WTC11 (cell line): ENCODE data around the gene PPM1L. TPM values are rescaled to one million over a fixed set of nuclear protein-coding genes. Genes with fewer than 3 reads are reported as not detected.

Source experiments
- ATAC-seq: fragments of 200-7000 bp; cut with Tn5 transposase; 2 replicates; pipeline ENCODE4 v1.10.0; 2021; ENCODE audit warnings: mild to moderate bottlenecking, moderate library complexity
- CTCF ChIA-PET: fragments of 300-600 bp; sonication (Branson Sonifier 250); formaldehyde crosslinking; loops from one replicate; lab custom pipeline; 2021; ENCODE audit warnings: antibody characterized with exemption; lab: Charles Lee
- POLR2A ChIA-PET: fragments of 350-600 bp; sonication (Branson Sonifier 250); formaldehyde crosslinking; loops from one replicate; lab custom pipeline; 2021; ENCODE audit warnings: antibody characterized with exemption; lab: Charles Lee
- DNase-seq: peaks from one replicate; pipeline ENCODE4 v3.0.0; 2021; ENCODE audit warnings: low spot score
- H3K27ac Mint-ChIP-seq: 2 replicates; pipeline ENCODE4 v1.8.0; 2021; ENCODE audit warnings: mixed read lengths
- H3K27me3 Mint-ChIP-seq: 2 replicates; pipeline ENCODE4 v1.8.0; 2021; ENCODE audit warnings: low read depth, mild to moderate bottlenecking, moderate library complexity, mixed read lengths
- H3K36me3 Mint-ChIP-seq: 2 replicates; pipeline ENCODE4 v1.8.0; 2021; ENCODE audit warnings: mixed read lengths
- H3K4me1 Mint-ChIP-seq: 2 replicates; pipeline ENCODE4 v1.8.0; 2022; ENCODE audit warnings: mixed read lengths
- H3K4me3 Mint-ChIP-seq: 2 replicates; pipeline ENCODE4 v1.8.0; 2021; ENCODE audit warnings: mild to moderate bottlenecking, moderate library complexity, mixed read lengths
- H3K9me3 Mint-ChIP-seq: 2 replicates; pipeline ENCODE4 v1.8.0; 2021; ENCODE audit warnings: mixed read lengths
- E2F4 ChIP-seq: sonication (generic); formaldehyde crosslinking; IDR thresholded peaks from 2 replicates; pipeline ENCODE4 v1.8.1; 2022; ENCODE audit warnings: low read depth, mild to moderate bottlenecking, moderate library complexity, missing genetic modification reagents, borderline replicate concordance
- ELF4 ChIP-seq: sonication (generic); formaldehyde crosslinking; IDR thresholded peaks from 2 replicates; pipeline ENCODE4 v1.8.1; 2022; ENCODE audit warnings: low read depth, mild to moderate bottlenecking, moderate library complexity, missing genetic modification reagents
- EMX1 ChIP-seq: fragments of 250-450 bp; sonication (Bioruptor Pico); IDR thresholded peaks from 2 replicates; pipeline ENCODE4 v1.8.0; 2021; ENCODE audit warnings: mild to moderate bottlenecking
- GABPB1 ChIP-seq: sonication (generic); formaldehyde crosslinking; IDR thresholded peaks from 2 replicates; pipeline ENCODE4 v1.8.1; 2023; ENCODE audit warnings: mild to moderate bottlenecking, missing genetic modification reagents
- GRHL2 ChIP-seq: fragments of 250-450 bp; sonication (Bioruptor Pico); IDR thresholded peaks from 2 replicates; pipeline ENCODE4 v1.8.0; 2022; ENCODE audit warnings: mild to moderate bottlenecking, moderate library complexity; ENCODE audit not compliant: insufficient replicate concordance, severe bottlenecking
- HMGA2 ChIP-seq: fragments of 250-450 bp; sonication (Bioruptor Pico); IDR thresholded peaks from 2 replicates; pipeline ENCODE4 v1.4.0; 2021; ENCODE audit warnings: mild to moderate bottlenecking, moderate library complexity
- IRF2 ChIP-seq: sonication (generic); formaldehyde crosslinking; IDR thresholded peaks from 2 replicates; pipeline ENCODE4 v1.8.0; 2022; ENCODE audit warnings: low read depth, missing genetic modification reagents, borderline replicate concordance
- JUN ChIP-seq: sonication (generic); formaldehyde crosslinking; IDR thresholded peaks from 2 replicates; pipeline ENCODE4 v1.8.0; 2023; ENCODE audit warnings: mild to moderate bottlenecking, missing genetic modification reagents
- MYBL2 ChIP-seq: sonication (generic); formaldehyde crosslinking; IDR thresholded peaks from 2 replicates; pipeline ENCODE4 v1.8.1; 2023; ENCODE audit warnings: mild to moderate bottlenecking, moderate library complexity, missing genetic modification reagents
- NFE2L1 ChIP-seq: sonication (generic); formaldehyde crosslinking; IDR thresholded peaks from 2 replicates; pipeline ENCODE4 v1.8.1; 2023; ENCODE audit warnings: missing genetic modification reagents
- NR1H2 ChIP-seq: sonication (generic); formaldehyde crosslinking; IDR thresholded peaks from 2 replicates; pipeline ENCODE4 v1.9.0; 2021; ENCODE audit warnings: mild to moderate bottlenecking, moderate library complexity, missing genetic modification reagents
- NR2C2 ChIP-seq: sonication (generic); formaldehyde crosslinking; IDR thresholded peaks from 2 replicates; pipeline ENCODE4 v1.8.0; 2022; ENCODE audit warnings: mild to moderate bottlenecking, missing genetic modification reagents
- PREB ChIP-seq: sonication (generic); formaldehyde crosslinking; IDR thresholded peaks from 2 replicates; pipeline ENCODE4 v1.8.1; 2022; ENCODE audit warnings: mild to moderate bottlenecking, missing genetic modification reagents, moderate library complexity, borderline replicate concordance
- SOX15 ChIP-seq: fragments of 250-450 bp; sonication (Bioruptor Pico); IDR thresholded peaks from 2 replicates; pipeline ENCODE4 v1.9.0; 2021; ENCODE audit warnings: mild to moderate bottlenecking
- TEAD1 ChIP-seq: sonication (generic); formaldehyde crosslinking; IDR thresholded peaks from 2 replicates; pipeline ENCODE4 v1.8.0; 2022; ENCODE audit warnings: mild to moderate bottlenecking, missing genetic modification reagents
- TEAD4 ChIP-seq: sonication (generic); formaldehyde crosslinking; IDR thresholded peaks from 2 replicates; pipeline ENCODE4 v1.8.0; 2022; ENCODE audit warnings: mild to moderate bottlenecking, missing genetic modification reagents
- ZMAT4 ChIP-seq: fragments of 250-450 bp; sonication (Bioruptor Pico); IDR thresholded peaks from 2 replicates; pipeline ENCODE4 v1.9.0; 2021; ENCODE audit warnings: mild to moderate bottlenecking
- ZNF232 ChIP-seq: sonication (generic); formaldehyde crosslinking; IDR thresholded peaks from 2 replicates; pipeline ENCODE4 v1.8.0; 2022; ENCODE audit warnings: mild to moderate bottlenecking, missing genetic modification reagents
- ZNF263 ChIP-seq: sonication (generic); formaldehyde crosslinking; IDR thresholded peaks from 2 replicates; pipeline ENCODE4 v1.8.1; 2022; ENCODE audit warnings: low read depth, mild to moderate bottlenecking, moderate library complexity, missing genetic modification reagents
- ZNF281 ChIP-seq: sonication (generic); formaldehyde crosslinking; IDR thresholded peaks from 2 replicates; pipeline ENCODE4 v1.8.0; 2023; ENCODE audit warnings: mild to moderate bottlenecking, missing genetic modification reagents
- total RNA-seq: library from RNA; stranded (reverse); gene quantifications from 3 replicates; pipeline ENCODE4 v1.2.3, GENCODE V29; 2021
- TF ChIP-seq, protein P1 (sequence below): sonication (generic); formaldehyde crosslinking; IDR thresholded peaks from 2 replicates; pipeline ENCODE4 v1.8.1; 2022; ENCODE audit warnings: missing genetic modification reagents, borderline replicate concordance
- TF ChIP-seq, protein P2 (sequence below): fragments of 250-450 bp; sonication (Bioruptor Pico); conservative IDR thresholded peaks from 2 replicates; pipeline ENCODE4 v1.9.0; 2021; ENCODE audit warnings: mild to moderate bottlenecking
- TF ChIP-seq, protein P3 (sequence below): sonication (generic); formaldehyde crosslinking; conservative IDR thresholded peaks from 2 replicates; pipeline ENCODE4 v1.8.1; 2023; ENCODE audit warnings: mild to moderate bottlenecking, low read depth, missing genetic modification reagents, moderate library complexity

PPM1L gene
- total RNA-seq, 1 experiment from 2014 or later, result 18.1 TPM

DNA sequence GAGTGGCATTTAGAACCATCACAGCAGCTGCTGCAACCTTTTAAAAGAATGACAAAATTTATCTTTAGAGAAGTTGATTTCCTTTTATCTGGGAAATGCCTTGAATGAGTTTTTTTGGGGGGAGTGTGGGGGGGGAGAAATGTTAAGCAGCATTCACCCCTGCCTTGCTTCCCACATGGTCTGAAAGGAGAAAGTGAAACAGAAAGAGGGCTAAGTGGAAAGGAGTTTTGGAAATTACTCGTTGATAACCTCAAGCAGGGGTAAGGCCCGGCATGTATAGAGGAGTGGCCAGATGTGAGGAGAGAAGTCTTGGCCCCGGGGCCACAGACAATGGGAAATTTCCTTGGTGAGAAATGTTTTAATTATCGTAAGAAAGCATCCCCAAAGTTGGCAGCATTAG, 325.6 kb downstream of the PPM1L start (continued):
- TF ChIP-seq GRHL2 (CRISPR knock-in tag) (no peak), ELF4 (CRISPR knock-in tag) (no peak), NFE2L1 (CRISPR knock-in tag) (no peak)

- Mint-ChIP-seq H3K4me1 (no peaks in the 10 kb centered on the region), H3K27me3 (no peaks in the 10 kb centered on the region), H3K27ac (no peak overlapping the region), H3K4me3 (no peak overlapping the region), H3K36me3 (no peaks in the 10 kb centered on the region), H3K9me3 (no peaks in the 10 kb centered on the region)
- peak; percentile 58 for ATAC-seq
- TF ChIP-seq PREB (CRISPR knock-in tag), result no peak
- TF ChIP-seq, protein P1, sequence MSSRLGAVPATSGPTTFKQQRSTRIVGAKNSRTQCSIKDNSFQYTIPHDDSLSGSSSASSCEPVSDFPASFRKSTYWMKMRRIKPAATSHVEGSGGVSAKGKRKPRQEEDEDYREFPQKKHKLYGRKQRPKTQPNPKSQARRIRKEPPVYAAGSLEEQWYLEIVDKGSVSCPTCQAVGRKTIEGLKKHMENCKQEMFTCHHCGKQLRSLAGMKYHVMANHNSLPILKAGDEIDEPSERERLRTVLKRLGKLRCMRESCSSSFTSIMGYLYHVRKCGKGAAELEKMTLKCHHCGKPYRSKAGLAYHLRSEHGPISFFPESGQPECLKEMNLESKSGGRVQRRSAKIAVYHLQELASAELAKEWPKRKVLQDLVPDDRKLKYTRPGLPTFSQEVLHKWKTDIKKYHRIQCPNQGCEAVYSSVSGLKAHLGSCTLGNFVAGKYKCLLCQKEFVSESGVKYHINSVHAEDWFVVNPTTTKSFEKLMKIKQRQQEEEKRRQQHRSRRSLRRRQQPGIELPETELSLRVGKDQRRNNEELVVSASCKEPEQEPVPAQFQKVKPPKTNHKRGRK (CRISPR knock-in tag), result no peak
- no peak for TF ChIP-seq IRF2 (CRISPR knock-in tag)
- no peak for TF ChIP-seq ZMAT4 (CRISPR knock-in tag)
- TF ChIP-seq TEAD1 (CRISPR knock-in tag), result no peak
- TF ChIP-seq E2F4 (CRISPR knock-in tag), result no peak
- no peak for TF ChIP-seq TEAD4 (CRISPR knock-in tag)
- no peak for TF ChIP-seq NR1H2 (CRISPR knock-in tag)
- TF ChIP-seq JUN (CRISPR knock-in tag), result no peak
- ChIA-PET CTCF (no interaction called here), POLR2A (no interaction called here)
- DNase-seq, result no peak
These were observed 326.0 kb downstream of the PPM1L start for GRCh38 chr3:161082063-161082462.

- no peak for ATAC-seq
- no peaks in the 10 kb centered on the region for H3K9me3 Mint-ChIP-seq
- no peaks in the 10 kb centered on the region for H3K27me3 Mint-ChIP-seq
- CTCF ChIA-PET, result no interaction called here
- no peaks in the 10 kb centered on the region for H3K4me1 Mint-ChIP-seq
- no peak for DNase-seq
- POLR2A ChIA-PET, result no interaction called here
- no peak overlapping the region for H3K27ac Mint-ChIP-seq
- H3K36me3 Mint-ChIP-seq, result no peaks in the 10 kb centered on the region
- no peak overlapping the region for H3K4me3 Mint-ChIP-seq
- TF ChIP-seq TEAD4 (CRISPR knock-in tag), result no peak
- no peak for TF ChIP-seq ZNF232 (CRISPR knock-in tag)
- no peak for TF ChIP-seq ZNF263 (CRISPR knock-in tag)
- TF ChIP-seq MYBL2 (CRISPR knock-in tag), result no peak
- no peak for TF ChIP-seq GABPB1 (CRISPR knock-in tag)
- no peak for TF ChIP-seq ZNF281 (CRISPR knock-in tag)
- TF ChIP-seq HMGA2 (CRISPR knock-in tag), result no peak
- TF ChIP-seq EMX1 (CRISPR knock-in tag), result no peak
- TF ChIP-seq, protein P2, sequence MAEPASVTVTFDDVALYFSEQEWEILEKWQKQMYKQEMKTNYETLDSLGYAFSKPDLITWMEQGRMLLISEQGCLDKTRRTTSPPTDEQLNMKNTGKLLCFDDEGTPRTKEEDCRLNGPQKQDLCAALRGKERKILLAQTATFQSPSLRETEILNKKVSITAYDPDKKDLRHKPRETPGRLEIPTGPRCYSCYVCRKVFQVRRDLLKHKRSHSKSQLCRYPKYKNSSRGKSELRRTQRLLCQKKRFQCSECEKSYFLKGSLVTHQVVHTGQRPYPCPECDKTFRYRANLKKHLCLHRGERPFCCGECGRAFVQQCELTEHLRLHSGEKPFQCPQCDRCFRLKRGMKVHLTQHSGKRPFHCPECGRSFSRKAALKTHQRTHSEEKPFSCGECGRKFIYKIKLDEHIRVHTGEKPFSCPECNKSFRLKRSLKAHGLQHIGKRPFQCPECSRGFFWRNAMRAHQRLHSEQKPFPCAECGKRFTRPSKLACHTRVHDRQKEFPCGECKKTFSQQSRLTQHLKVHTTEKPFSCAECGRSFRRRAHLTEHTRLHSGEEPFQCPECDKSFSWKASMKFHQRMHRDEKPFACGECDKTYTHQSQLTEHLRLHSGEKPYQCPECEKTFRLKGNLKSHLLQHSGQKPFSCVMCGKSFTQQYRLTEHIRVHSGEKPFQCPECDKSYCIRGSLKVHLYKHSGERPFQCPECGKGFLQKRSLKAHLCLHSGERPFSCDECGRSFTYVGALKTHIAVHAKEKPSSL (CRISPR knock-in tag), result no peak
- TF ChIP-seq, protein P3, sequence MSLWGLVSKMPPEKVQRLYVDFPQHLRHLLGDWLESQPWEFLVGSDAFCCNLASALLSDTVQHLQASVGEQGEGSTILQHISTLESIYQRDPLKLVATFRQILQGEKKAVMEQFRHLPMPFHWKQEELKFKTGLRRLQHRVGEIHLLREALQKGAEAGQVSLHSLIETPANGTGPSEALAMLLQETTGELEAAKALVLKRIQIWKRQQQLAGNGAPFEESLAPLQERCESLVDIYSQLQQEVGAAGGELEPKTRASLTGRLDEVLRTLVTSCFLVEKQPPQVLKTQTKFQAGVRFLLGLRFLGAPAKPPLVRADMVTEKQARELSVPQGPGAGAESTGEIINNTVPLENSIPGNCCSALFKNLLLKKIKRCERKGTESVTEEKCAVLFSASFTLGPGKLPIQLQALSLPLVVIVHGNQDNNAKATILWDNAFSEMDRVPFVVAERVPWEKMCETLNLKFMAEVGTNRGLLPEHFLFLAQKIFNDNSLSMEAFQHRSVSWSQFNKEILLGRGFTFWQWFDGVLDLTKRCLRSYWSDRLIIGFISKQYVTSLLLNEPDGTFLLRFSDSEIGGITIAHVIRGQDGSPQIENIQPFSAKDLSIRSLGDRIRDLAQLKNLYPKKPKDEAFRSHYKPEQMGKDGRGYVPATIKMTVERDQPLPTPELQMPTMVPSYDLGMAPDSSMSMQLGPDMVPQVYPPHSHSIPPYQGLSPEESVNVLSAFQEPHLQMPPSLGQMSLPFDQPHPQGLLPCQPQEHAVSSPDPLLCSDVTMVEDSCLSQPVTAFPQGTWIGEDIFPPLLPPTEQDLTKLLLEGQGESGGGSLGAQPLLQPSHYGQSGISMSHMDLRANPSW (CRISPR knock-in tag), result no peak
- TF ChIP-seq NR2C2 (CRISPR knock-in tag), result no peak
- TF ChIP-seq SOX15 (CRISPR knock-in tag), result no peak
These were observed 327.1 kb downstream of the PPM1L start for GRCh38 chr3:161083131-161083530.
